ENCODE results near the gene KRTAP6-2.

- TF ChIP-seq CTCF (IDR thresholded peaks at IDR 0.05) (no peak), POLR2A (IDR thresholded peaks at IDR 0.05) (no peak)
Observed at GRCh38 chr21:30577766-30578165, 20.9 kb downstream of the KRTAP6-2 start.
